Loucy (cell line): Measurements from ENCODE around the gene PEAK1.

Source experiments
- H2AFZ ChIP-seq: fragments of 200-600 bp; sonication (generic); 2 replicates; pipeline ENCODE4 v1.6.0; 2016; ENCODE audit warnings: antibody characterized with exemption, mild to moderate bottlenecking, low read length, moderate library complexity
- H3F3A ChIP-seq: fragments of 200-600 bp; 2 replicates; pipeline ENCODE4 v1.6.0; 2016; ENCODE audit warnings: antibody characterized with exemption, low read depth, mild to moderate bottlenecking
- H3K27me3 ChIP-seq: fragments of 200-600 bp; sonication (generic); 2 replicates; pipeline ENCODE4 v1.6.1; 2014; ENCODE audit warnings: low read length, mild to moderate bottlenecking; ENCODE audit not compliant: insufficient read depth, poor library complexity, severe bottlenecking
- H3K36me3 ChIP-seq: fragments of 200-600 bp; sonication (generic); 2 replicates; pipeline ENCODE4 v1.6.1; 2016; ENCODE audit warnings: low read length; ENCODE audit not compliant: insufficient read depth
- H3K4me1 ChIP-seq: fragments of 200-600 bp; sonication (generic); 2 replicates; pipeline ENCODE4 v1.5.1; 2014; ENCODE audit warnings: low read length, mild to moderate bottlenecking; ENCODE audit not compliant: insufficient read depth, poor library complexity, severe bottlenecking
- H3K4me2 ChIP-seq: fragments of 200-600 bp; sonication (generic); 2 replicates; pipeline ENCODE4 v1.6.0; 2014; ENCODE audit warnings: antibody characterized with exemption, low read length, low read depth, mild to moderate bottlenecking; ENCODE audit not compliant: poor library complexity, severe bottlenecking
- H3K4me3 ChIP-seq: fragments of 200-600 bp; sonication (generic); 2 replicates; pipeline ENCODE4 v1.5.1; 2014; ENCODE audit warnings: low read length, mild to moderate bottlenecking, mixed read lengths; ENCODE audit not compliant: poor library complexity, severe bottlenecking
- H3K79me2 ChIP-seq: fragments of 200-600 bp; sonication (generic); 2 replicates; pipeline ENCODE4 v1.6.1; 2014; ENCODE audit warnings: low read length; ENCODE audit not compliant: insufficient read depth
- H3K9ac ChIP-seq: fragments of 200-600 bp; sonication (generic); 2 replicates; pipeline ENCODE4 v1.6.0; 2014; ENCODE audit warnings: mild to moderate bottlenecking, low read depth, low read length, moderate library complexity; ENCODE audit not compliant: poor library complexity, severe bottlenecking
- H3K9me2 ChIP-seq: fragments of 200-600 bp; sonication (generic); replicated peaks from 2 replicates; pipeline ENCODE4 v1.6.1; 2016; ENCODE audit warnings: low read depth, low read length, mixed read lengths
- H3K9me3 ChIP-seq: fragments of 200-600 bp; sonication (generic); 2 replicates; pipeline ENCODE4 v1.6.1; 2014; ENCODE audit warnings: mild to moderate bottlenecking, antibody characterized with exemption, low read length, low read depth; ENCODE audit not compliant: insufficient read depth
- H4K20me1 ChIP-seq: fragments of 200-600 bp; sonication (generic); 2 replicates; pipeline ENCODE4 v1.6.0; 2014; ENCODE audit warnings: antibody characterized with exemption, low read length, mild to moderate bottlenecking; ENCODE audit not compliant: insufficient read depth, poor library complexity, severe bottlenecking
- EZH2phosphoT487 ChIP-seq: fragments of 200-600 bp; IDR thresholded peaks from 2 replicates; pipeline ENCODE4 v1.6.1; 2018; ENCODE audit warnings: antibody characterized with exemption, mild to moderate bottlenecking, moderate library complexity, borderline replicate concordance
- TF ChIP-seq, protein P1 (sequence below): fragments of 200-600 bp; sonication (generic); conservative IDR thresholded peaks from 2 replicates; pipeline ENCODE4 v1.5.1; 2014; ENCODE audit warnings: mild to moderate bottlenecking, antibody characterized with exemption, low read length

The PEAK1 gene

GRCh38 chr15:77333166-77333565 is 86.7 kb downstream of the PEAK1 start:
- Histone ChIP-seq H3K36me3 (no peaks in the 10 kb centered on the region), H3F3A (no peaks in the 10 kb centered on the region)

GRCh38 chr15:77329202-77329601 is 90.7 kb downstream of the PEAK1 start:
- TF ChIP-seq EZH2phosphoT487: no peak
- TF ChIP-seq, protein P1, sequence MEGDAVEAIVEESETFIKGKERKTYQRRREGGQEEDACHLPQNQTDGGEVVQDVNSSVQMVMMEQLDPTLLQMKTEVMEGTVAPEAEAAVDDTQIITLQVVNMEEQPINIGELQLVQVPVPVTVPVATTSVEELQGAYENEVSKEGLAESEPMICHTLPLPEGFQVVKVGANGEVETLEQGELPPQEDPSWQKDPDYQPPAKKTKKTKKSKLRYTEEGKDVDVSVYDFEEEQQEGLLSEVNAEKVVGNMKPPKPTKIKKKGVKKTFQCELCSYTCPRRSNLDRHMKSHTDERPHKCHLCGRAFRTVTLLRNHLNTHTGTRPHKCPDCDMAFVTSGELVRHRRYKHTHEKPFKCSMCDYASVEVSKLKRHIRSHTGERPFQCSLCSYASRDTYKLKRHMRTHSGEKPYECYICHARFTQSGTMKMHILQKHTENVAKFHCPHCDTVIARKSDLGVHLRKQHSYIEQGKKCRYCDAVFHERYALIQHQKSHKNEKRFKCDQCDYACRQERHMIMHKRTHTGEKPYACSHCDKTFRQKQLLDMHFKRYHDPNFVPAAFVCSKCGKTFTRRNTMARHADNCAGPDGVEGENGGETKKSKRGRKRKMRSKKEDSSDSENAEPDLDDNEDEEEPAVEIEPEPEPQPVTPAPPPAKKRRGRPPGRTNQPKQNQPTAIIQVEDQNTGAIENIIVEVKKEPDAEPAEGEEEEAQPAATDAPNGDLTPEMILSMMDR: no peak
- H3K9ac ChIP-seq: no peak overlapping the region
- H3K4me3 ChIP-seq: no peak overlapping the region
- H4K20me1 ChIP-seq: no peaks in the 10 kb centered on the region
- no peaks in the 10 kb centered on the region for H3F3A ChIP-seq
- H3K79me2 ChIP-seq: no peaks in the 10 kb centered on the region
- H3K27me3 ChIP-seq: no peaks in the 10 kb centered on the region
- peaks cover 4% of the 10 kb centered on the region for H3K4me1 ChIP-seq
- no peaks in the 10 kb centered on the region for H3K36me3 ChIP-seq
- H2AFZ ChIP-seq: no peak overlapping the region
- peaks cover 4% of the 10 kb centered on the region; the same call in 1 of the 2 replicates for H3K9me3 ChIP-seq
- H3K9me2 ChIP-seq: no peaks in the 10 kb centered on the region
- H3K4me2 ChIP-seq: no peak overlapping the region

More at GRCh38 chr15:77333166-77333565, 86.7 kb downstream of the PEAK1 start:
- Histone ChIP-seq H3K4me3 (no peak overlapping the region), H3K4me2 (no peak overlapping the region), H3K9ac (no peak overlapping the region), H4K20me1 (no peaks in the 10 kb centered on the region), H3K79me2 (no peaks in the 10 kb centered on the region), H2AFZ (no peak overlapping the region), H3K9me3 (no peaks in the 10 kb centered on the region), H3K9me2 (no peaks in the 10 kb centered on the region), H3K27me3 (no peaks in the 10 kb centered on the region), H3K4me1 (peaks cover 4% of the 10 kb centered on the region)
- TF ChIP-seq, protein P1: no peak
- no peak for TF ChIP-seq EZH2phosphoT487

DNA sequence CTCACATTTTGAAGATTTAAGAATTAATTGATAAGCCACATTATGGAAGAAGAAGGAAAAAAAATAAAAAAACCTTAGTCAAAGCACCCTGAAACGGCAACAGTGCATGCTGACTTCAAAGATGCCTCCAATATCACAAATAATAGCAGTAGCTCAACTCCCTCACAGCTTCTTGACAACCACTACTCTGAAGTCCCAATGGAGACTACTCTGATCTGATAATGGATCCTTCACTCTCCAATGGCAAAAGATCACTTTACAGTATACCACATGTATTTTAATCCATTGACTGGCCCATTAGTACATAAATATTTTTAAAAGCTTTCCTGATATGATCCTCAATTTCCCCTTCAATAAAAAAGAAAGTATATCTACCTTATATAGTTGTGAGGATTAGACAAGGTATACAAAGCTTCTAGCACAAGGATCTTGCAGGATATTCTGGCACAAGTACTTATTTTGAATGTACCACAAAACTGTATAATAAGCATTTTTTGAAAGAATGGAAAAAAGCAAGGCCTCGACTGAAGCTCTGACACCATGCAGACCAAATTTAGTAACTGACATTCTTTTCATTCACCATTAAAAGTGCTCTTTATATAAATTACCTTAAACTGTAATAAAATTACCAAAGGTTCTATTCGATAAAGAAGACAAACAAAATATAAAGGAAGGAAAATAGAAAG is 91.9 kb downstream of the PEAK1 start:
- no peaks in the 10 kb centered on the region for H3K9me2 ChIP-seq
- no peaks in the 10 kb centered on the region for H3K36me3 ChIP-seq
- H3K27me3 ChIP-seq: no peaks in the 10 kb centered on the region
- no peaks in the 10 kb centered on the region for H3K79me2 ChIP-seq
- H3K4me1 ChIP-seq: no peaks in the 10 kb centered on the region
- TF ChIP-seq EZH2phosphoT487: no peak
- TF ChIP-seq, protein P1: no peak
- H3K9me3 ChIP-seq: peaks cover 6% of the 10 kb centered on the region; the same call in 1 of the 2 replicates
- H2AFZ ChIP-seq: no peak overlapping the region
- no peaks in the 10 kb centered on the region for H3F3A ChIP-seq
- no peaks in the 10 kb centered on the region for H4K20me1 ChIP-seq
- no peak overlapping the region for H3K4me2 ChIP-seq
- no peak overlapping the region for H3K4me3 ChIP-seq
- no peak overlapping the region for H3K9ac ChIP-seq
